Measurements from ENCODE around the gene PTPRN2.

Gene PTPRN2

DNA sequence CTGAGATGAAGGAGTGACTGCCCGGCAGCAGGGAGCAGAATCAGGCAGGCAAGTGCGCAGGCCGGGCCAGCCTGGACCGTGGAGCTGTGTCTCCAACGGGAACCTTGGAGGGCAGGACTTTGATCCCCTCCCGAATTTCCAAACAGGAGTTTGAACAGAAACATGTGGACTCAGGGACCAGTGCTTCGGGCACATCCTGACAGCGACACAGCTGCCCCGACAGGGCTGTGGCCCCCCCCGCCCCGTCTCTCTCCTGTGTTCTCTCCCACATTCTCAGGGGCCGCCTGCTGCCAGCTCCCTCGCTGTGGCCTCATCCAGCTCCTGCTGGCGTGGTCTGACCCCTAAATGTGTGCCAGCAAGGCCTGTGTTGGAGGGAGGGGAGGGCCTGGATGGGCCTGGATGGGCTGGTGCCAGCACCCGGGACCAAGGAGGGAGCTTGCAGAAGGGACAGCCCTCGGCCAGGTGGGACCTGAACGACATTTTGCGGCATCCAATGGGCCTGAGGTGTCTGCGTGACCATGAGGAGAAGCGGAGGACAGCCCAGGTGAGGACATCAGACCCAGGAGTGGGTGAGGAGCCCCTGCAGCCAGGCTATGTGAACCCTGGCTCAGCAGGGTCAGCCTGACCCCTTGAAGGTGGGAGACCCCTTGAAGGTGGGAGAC, 1027.9 kb downstream of the PTPRN2 start:
- ChIA-PET POLR2A (no interaction called here), CTCF (no interaction called here)
- no peak for DNase-seq (ENCODE audit: extremely low spot score)
- no peak for TF ChIP-seq TARDBP (IDR thresholded peaks at IDR 0.05)
- TF ChIP-seq BHLHE40 (IDR thresholded peaks at IDR 0.05; ENCODE audit: borderline replicate concordance) = no peak
- TF ChIP-seq FOXM1 (IDR thresholded peaks at IDR 0.05; ENCODE audit: borderline replicate concordance) = no peak
- no peak for TF ChIP-seq ELF4 (IDR thresholded peaks at IDR 0.05)
- no peak for TF ChIP-seq L3MBTL2 (conservative IDR thresholded peaks at IDR 0.05)
- TF ChIP-seq ZNF384 (IDR thresholded peaks at IDR 0.05) = no peak
- no peak for TF ChIP-seq HDGF (IDR thresholded peaks at IDR 0.05; ENCODE audit: borderline replicate concordance)
- no peak for TF ChIP-seq NFRKB (IDR thresholded peaks at IDR 0.05)
- no peak for TF ChIP-seq CTBP1 (IDR thresholded peaks at IDR 0.05; ENCODE audit: borderline replicate concordance)
- no peak for TF ChIP-seq SUZ12 (IDR thresholded peaks at IDR 0.05)

DNA sequence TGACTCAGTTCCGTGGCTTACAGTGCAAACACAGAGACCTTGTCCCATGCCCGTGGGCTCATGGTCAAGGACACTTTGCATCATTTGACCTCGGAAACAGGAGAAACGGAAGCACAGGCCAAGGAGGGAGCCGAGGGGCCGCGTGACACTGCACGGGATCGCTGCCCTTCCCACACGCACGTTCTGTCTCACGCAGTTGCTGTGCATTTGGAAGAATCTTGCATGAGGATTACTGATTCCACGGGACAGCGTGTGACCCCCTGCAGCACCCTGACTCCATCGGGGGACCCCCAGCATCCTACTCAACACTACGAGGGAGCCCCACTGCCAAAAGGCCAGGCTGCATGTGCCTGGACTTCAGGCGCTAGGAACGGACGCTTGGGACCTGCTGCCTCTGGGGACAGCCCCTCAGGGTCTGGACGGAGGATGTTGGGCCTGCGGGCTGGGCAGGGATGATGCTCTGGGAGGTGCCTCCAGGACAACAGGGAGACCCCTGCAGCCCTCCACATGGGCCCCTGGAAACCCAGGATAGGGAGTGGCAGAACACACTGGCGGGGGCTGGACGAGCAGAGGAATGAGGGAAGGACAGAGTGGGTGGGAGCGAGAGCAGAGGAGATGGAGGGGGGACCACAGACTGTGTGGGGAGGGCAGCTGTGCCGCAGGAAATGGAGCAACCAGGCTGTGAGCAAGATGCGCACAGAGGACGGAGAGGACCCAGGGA, 1028.6 kb downstream of the PTPRN2 start:
- ChIA-PET POLR2A (no interaction called here), CTCF (no interaction called here)
- no peak for DNase-seq (ENCODE audit: extremely low spot score)
- no peak for TF ChIP-seq TARDBP (IDR thresholded peaks at IDR 0.05)
- no peak for TF ChIP-seq HDGF (IDR thresholded peaks at IDR 0.05; ENCODE audit: borderline replicate concordance)
- no peak for TF ChIP-seq ELF4 (IDR thresholded peaks at IDR 0.05)
- TF ChIP-seq ARNT (IDR thresholded peaks at IDR 0.05) = no peak
- no peak for TF ChIP-seq LEF1 (IDR thresholded peaks at IDR 0.05; ENCODE audit: borderline replicate concordance)
- TF ChIP-seq SUZ12 (IDR thresholded peaks at IDR 0.05) = no peak
- no peak for TF ChIP-seq FOXM1 (IDR thresholded peaks at IDR 0.05; ENCODE audit: borderline replicate concordance)
- no peak for TF ChIP-seq BHLHE40 (IDR thresholded peaks at IDR 0.05; ENCODE audit: borderline replicate concordance)
- TF ChIP-seq SP1 (IDR thresholded peaks at IDR 0.05) = no peak
- TF ChIP-seq NFRKB (IDR thresholded peaks at IDR 0.05) = no peak
- TF ChIP-seq CTBP1 (IDR thresholded peaks at IDR 0.05; ENCODE audit: borderline replicate concordance) = no peak
- no peak for TF ChIP-seq ZNF384 (IDR thresholded peaks at IDR 0.05)
- no peak for TF ChIP-seq FOXA1 (IDR thresholded peaks at IDR 0.05)
- no peak for TF ChIP-seq FOXK2 (IDR thresholded peaks at IDR 0.05)

DNA sequence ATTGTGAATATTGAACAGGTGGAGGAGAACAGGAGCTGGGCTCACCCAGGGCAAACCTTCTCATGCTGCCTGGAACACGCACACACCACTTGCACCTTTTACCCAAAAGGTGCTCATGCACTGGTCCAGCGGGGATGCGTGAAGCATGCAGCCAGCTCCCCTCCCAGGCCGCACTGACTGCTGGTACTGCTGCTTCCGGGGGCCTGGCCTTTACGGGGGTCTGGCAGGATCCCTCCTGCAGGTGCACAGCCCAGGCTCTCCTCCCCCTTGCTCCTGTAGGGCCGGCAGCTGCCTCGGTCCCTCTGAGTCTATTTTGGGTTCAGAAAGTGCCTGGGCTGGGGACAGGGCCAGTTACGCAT, 1029.1 kb downstream of the PTPRN2 start:
- no peak for DNase-seq (ENCODE audit: extremely low spot score)
- CTCF ChIA-PET = no interaction called here
- TF ChIP-seq FOXK2 (IDR thresholded peaks at IDR 0.05) (no peak), ARNT (IDR thresholded peaks at IDR 0.05) (no peak)
- POLR2A ChIA-PET = no interaction called here

DNA sequence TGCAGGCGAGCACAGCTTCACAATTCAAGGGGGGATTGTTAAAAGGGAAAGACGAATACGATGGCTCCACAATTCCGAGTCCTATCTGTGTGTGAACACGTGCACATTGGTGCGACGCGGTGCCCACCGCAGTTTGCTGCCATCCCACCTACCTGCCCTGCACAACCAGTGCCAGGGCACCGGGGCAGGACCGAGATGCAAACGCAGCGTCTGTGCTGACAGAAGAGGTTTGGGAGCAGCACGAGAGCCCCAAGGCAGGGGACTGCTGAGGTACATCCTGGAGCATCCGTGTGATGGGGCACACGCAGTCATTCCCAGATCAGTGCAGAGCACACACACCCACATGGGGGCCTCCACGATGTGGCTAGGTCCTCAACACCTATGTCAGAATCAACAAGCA, 1029.6 kb downstream of the PTPRN2 start:
- no peak for DNase-seq (ENCODE audit: extremely low spot score)
- POLR2A ChIA-PET = no interaction called here
- no peak for TF ChIP-seq CTBP1 (IDR thresholded peaks at IDR 0.05; ENCODE audit: borderline replicate concordance)
- no peak for TF ChIP-seq L3MBTL2 (conservative IDR thresholded peaks at IDR 0.05)
- TF ChIP-seq FOXA1 (IDR thresholded peaks at IDR 0.05) = no peak
- TF ChIP-seq ZNF384 (IDR thresholded peaks at IDR 0.05) = no peak
- TF ChIP-seq, protein P1, sequence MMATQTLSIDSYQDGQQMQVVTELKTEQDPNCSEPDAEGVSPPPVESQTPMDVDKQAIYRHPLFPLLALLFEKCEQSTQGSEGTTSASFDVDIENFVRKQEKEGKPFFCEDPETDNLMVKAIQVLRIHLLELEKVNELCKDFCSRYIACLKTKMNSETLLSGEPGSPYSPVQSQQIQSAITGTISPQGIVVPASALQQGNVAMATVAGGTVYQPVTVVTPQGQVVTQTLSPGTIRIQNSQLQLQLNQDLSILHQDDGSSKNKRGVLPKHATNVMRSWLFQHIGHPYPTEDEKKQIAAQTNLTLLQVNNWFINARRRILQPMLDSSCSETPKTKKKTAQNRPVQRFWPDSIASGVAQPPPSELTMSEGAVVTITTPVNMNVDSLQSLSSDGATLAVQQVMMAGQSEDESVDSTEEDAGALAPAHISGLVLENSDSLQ (IDR thresholded peaks at IDR 0.05) = no peak
- no peak for TF ChIP-seq SUZ12 (IDR thresholded peaks at IDR 0.05)
- TF ChIP-seq BHLHE40 (IDR thresholded peaks at IDR 0.05; ENCODE audit: borderline replicate concordance) = no peak
- CTCF ChIA-PET = no interaction called here

DNA sequence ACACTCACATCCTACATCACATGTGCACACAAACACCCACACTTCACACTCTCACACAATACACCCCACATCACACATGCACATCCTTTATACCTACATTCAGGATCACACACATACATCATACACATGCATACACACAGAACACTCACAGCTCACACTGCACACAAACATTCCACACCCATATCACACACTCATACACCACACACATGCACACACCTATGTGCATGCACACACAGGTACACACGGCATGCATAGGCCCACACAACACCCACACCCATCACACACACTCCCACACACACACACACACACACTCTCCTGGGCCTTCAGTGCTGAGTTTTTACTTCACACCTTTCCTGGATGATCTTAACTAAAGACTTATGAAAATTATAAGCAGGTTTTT, 1030.4 kb downstream of the PTPRN2 start:
- no peak for TF ChIP-seq CTBP1 (IDR thresholded peaks at IDR 0.05; ENCODE audit: borderline replicate concordance)
- TF ChIP-seq ARNT (IDR thresholded peaks at IDR 0.05) = no peak
- TF ChIP-seq TARDBP (IDR thresholded peaks at IDR 0.05) = no peak
- no peak for TF ChIP-seq SP1 (IDR thresholded peaks at IDR 0.05)
- TF ChIP-seq L3MBTL2 (conservative IDR thresholded peaks at IDR 0.05) = no peak
- no peak for TF ChIP-seq NFRKB (IDR thresholded peaks at IDR 0.05)
- no peak for TF ChIP-seq BHLHE40 (IDR thresholded peaks at IDR 0.05; ENCODE audit: borderline replicate concordance)
- no peak for TF ChIP-seq FOXM1 (IDR thresholded peaks at IDR 0.05; ENCODE audit: borderline replicate concordance)
- TF ChIP-seq SUZ12 (IDR thresholded peaks at IDR 0.05) = no peak
- no peak for TF ChIP-seq ELF4 (IDR thresholded peaks at IDR 0.05)
- TF ChIP-seq LEF1 (IDR thresholded peaks at IDR 0.05; ENCODE audit: borderline replicate concordance) = no peak
- no peak for TF ChIP-seq ZNF384 (IDR thresholded peaks at IDR 0.05)
- no peak for TF ChIP-seq HDGF (IDR thresholded peaks at IDR 0.05; ENCODE audit: borderline replicate concordance)
- no peak for TF ChIP-seq FOXK2 (IDR thresholded peaks at IDR 0.05)
- no peak for TF ChIP-seq FOXA1 (IDR thresholded peaks at IDR 0.05)
- TF ChIP-seq, protein P1 (IDR thresholded peaks at IDR 0.05) = no peak
- DNase-seq (ENCODE audit: extremely low spot score) = no peak
- POLR2A ChIA-PET = no interaction called here
- CTCF ChIA-PET = no interaction called here

DNA sequence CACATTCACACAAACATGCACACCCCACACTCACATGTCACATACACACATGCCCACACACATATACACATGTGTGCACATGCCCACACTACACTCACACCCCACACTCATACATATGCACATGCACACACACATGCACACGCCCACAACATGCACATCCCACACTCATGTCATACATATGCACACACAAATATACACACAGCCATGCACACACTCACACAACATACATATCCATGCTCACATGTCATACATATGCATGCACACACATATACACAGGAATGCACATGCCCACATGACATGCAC, 1031.0 kb downstream of the PTPRN2 start:
- POLR2A ChIA-PET = no interaction called here
- CTCF ChIA-PET = no interaction called here
- no peak for DNase-seq (ENCODE audit: extremely low spot score)
- TF ChIP-seq FOXA1 (IDR thresholded peaks at IDR 0.05) = no peak
- TF ChIP-seq ARNT (IDR thresholded peaks at IDR 0.05) = no peak
- no peak for TF ChIP-seq TARDBP (IDR thresholded peaks at IDR 0.05)
- no peak for TF ChIP-seq BHLHE40 (IDR thresholded peaks at IDR 0.05; ENCODE audit: borderline replicate concordance)
- TF ChIP-seq SUZ12 (IDR thresholded peaks at IDR 0.05) = no peak
- no peak for TF ChIP-seq ZNF384 (IDR thresholded peaks at IDR 0.05)
- no peak for TF ChIP-seq ELF4 (IDR thresholded peaks at IDR 0.05)
- TF ChIP-seq SP1 (IDR thresholded peaks at IDR 0.05) = no peak
- TF ChIP-seq L3MBTL2 (conservative IDR thresholded peaks at IDR 0.05) = no peak
- no peak for TF ChIP-seq NFRKB (IDR thresholded peaks at IDR 0.05)
